GM12878 (cell line): ENCODE data around the gene AGAP1.

Experiments
- EZH2 ChIP-seq: IDR thresholded peaks from 2 replicates; pipeline ENCODE4 v1.6.1; 2012; ENCODE audit warnings: low read depth, mild to moderate bottlenecking, control low read depth, inconsistent platforms, low read length, borderline replicate concordance; ENCODE audit not compliant: control insufficient read depth
- HDGF ChIP-seq: fragments of 450-650 bp; IDR thresholded peaks from 2 replicates; pipeline ENCODE4 v1.6.1; 2016; ENCODE audit warnings: antibody characterized with exemption
- MYC ChIP-seq: IDR thresholded peaks from 2 replicates; pipeline ENCODE4 v1.6.1; 2011; ENCODE audit warnings: mild to moderate bottlenecking, low read length, moderate library complexity, inconsistent platforms; ENCODE audit not compliant: insufficient read depth, insufficient replicate concordance, insufficient read length, severe bottlenecking
- SREBF2 ChIP-seq: IDR thresholded peaks from 2 replicates; pipeline ENCODE4 v1.6.1; 2012; ENCODE audit warnings: mild to moderate bottlenecking, low read length
- ZNF274 ChIP-seq: IDR thresholded peaks from one replicate; pipeline ENCODE4 v1.8.0; 2011; ENCODE audit not compliant: insufficient read length, insufficient read depth
- TF ChIP-seq, protein P1 (sequence below), 3 experiments: IDR thresholded peaks in 2 of 3; conservative IDR thresholded peaks in 1 of 3; 2 replicates each; pipeline ENCODE4 v1.5.1; 2011; ENCODE audit warnings: low read depth in 3 of 3, low read length in 3 of 3, mild to moderate bottlenecking in 3 of 3, control low read depth in 2 of 3, moderate library complexity in 2 of 3, inconsistent platforms in 1 of 3, mixed read lengths in 1 of 3; ENCODE audit not compliant: control insufficient read depth in 2 of 3, insufficient read depth in 1 of 3; ENCODE audit errors: extremely low read depth in 1 of 3
- TF ChIP-seq, protein P2 (sequence below): IDR thresholded peaks from 2 replicates; pipeline ENCODE4 v1.6.1; 2011; ENCODE audit warnings: low read depth, mild to moderate bottlenecking, low read length, moderate library complexity, borderline replicate concordance; ENCODE audit errors: extremely low read depth
- TF ChIP-seq, protein P3 (sequence below): IDR thresholded peaks from 2 replicates; pipeline ENCODE4 v1.6.1; 2012; ENCODE audit warnings: low read depth, low read length, improper control_type of control experiment
- TF ChIP-seq, protein P4 (sequence below): fragments of 450-650 bp; IDR thresholded peaks from 2 replicates; pipeline ENCODE4 v1.6.1; 2014; ENCODE audit warnings: mild to moderate bottlenecking
- TF ChIP-seq, protein P5 (sequence below): fragments of 450-650 bp; formaldehyde crosslinking; IDR thresholded peaks from 2 replicates; pipeline ENCODE4 v1.4.0; 2022; ENCODE audit warnings: mild to moderate bottlenecking, moderate library complexity
- TF ChIP-seq, protein P6 (sequence below): fragments of 450-650 bp; IDR thresholded peaks from 2 replicates; pipeline ENCODE4 v1.6.1; 2016; ENCODE audit warnings: mild to moderate bottlenecking, moderate library complexity, borderline replicate concordance

DNA sequence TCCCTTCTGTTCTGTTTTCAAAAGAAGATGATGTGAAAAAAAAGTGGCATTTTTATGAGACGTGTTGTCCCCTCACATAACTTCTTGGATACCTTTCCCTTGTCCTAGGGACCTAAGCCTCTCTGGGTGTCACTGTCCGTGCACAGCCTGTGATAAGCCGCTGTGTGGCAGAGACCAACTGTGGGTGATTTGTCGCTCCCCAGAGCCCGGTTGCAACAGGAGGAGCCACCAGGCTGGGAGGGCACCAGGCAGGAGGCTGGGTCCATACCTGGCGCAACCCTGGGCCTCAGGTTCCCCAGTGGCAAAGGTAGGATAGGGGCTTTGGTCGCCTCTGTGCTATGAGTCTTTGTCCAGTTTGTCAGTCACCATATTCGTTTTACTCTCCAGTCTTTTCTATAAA, 82.1 kb downstream of the AGAP1 start:
- TF ChIP-seq, protein P1, sequence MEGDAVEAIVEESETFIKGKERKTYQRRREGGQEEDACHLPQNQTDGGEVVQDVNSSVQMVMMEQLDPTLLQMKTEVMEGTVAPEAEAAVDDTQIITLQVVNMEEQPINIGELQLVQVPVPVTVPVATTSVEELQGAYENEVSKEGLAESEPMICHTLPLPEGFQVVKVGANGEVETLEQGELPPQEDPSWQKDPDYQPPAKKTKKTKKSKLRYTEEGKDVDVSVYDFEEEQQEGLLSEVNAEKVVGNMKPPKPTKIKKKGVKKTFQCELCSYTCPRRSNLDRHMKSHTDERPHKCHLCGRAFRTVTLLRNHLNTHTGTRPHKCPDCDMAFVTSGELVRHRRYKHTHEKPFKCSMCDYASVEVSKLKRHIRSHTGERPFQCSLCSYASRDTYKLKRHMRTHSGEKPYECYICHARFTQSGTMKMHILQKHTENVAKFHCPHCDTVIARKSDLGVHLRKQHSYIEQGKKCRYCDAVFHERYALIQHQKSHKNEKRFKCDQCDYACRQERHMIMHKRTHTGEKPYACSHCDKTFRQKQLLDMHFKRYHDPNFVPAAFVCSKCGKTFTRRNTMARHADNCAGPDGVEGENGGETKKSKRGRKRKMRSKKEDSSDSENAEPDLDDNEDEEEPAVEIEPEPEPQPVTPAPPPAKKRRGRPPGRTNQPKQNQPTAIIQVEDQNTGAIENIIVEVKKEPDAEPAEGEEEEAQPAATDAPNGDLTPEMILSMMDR (IDR thresholded peaks at IDR 0.05 in 2 of 3, conservative IDR thresholded peaks at IDR 0.05 in 1 of 3; ENCODE audit: control insufficient read depth in 2 of 3, extremely low read depth in 1 of 3, insufficient read depth in 1 of 3, low read depth in 3 of 3, low read length in 3 of 3) = no peak
- TF ChIP-seq MYC (no peak), SREBF2 (no peak), EZH2 (no peak), ZNF274 (no peak), HDGF (no peak)
- TF ChIP-seq, protein P2, sequence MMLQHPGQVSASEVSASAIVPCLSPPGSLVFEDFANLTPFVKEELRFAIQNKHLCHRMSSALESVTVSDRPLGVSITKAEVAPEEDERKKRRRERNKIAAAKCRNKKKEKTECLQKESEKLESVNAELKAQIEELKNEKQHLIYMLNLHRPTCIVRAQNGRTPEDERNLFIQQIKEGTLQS = no peak
- TF ChIP-seq, protein P3, sequence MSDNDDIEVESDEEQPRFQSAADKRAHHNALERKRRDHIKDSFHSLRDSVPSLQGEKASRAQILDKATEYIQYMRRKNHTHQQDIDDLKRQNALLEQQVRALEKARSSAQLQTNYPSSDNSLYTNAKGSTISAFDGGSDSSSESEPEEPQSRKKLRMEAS = no peak
- TF ChIP-seq, protein P4, sequence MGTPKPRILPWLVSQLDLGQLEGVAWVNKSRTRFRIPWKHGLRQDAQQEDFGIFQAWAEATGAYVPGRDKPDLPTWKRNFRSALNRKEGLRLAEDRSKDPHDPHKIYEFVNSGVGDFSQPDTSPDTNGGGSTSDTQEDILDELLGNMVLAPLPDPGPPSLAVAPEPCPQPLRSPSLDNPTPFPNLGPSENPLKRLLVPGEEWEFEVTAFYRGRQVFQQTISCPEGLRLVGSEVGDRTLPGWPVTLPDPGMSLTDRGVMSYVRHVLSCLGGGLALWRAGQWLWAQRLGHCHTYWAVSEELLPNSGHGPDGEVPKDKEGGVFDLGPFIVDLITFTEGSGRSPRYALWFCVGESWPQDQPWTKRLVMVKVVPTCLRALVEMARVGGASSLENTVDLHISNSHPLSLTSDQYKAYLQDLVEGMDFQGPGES = no peak
- TF ChIP-seq, protein P5, sequence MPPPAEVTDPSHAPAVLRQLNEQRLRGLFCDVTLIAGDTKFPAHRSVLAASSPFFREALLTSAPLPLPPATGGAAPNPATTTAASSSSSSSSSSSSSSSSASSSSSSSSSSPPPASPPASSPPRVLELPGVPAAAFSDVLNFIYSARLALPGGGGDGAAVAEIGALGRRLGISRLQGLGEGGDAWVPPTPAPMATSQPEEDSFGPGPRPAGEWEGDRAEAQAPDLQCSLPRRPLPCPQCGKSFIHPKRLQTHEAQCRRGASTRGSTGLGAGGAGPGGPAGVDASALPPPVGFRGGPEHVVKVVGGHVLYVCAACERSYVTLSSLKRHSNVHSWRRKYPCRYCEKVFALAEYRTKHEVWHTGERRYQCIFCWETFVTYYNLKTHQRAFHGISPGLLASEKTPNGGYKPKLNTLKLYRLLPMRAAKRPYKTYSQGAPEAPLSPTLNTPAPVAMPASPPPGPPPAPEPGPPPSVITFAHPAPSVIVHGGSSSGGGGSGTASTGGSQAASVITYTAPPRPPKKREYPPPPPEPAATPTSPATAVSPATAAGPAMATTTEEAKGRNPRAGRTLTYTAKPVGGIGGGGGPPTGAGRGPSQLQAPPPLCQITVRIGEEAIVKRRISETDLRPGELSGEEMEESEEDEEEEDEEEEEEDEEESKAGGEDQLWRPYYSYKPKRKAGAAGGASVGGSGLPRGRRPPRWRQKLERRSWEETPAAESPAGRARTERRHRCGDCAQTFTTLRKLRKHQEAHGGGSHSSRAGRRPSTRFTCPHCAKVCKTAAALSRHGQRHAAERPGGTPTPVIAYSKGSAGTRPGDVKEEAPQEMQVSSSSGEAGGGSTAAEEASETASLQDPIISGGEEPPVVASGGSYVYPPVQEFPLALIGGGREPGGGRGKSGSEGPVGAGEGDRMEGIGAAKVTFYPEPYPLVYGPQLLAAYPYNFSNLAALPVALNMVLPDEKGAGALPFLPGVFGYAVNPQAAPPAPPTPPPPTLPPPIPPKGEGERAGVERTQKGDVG (CRISPR knock-in tag) = no peak
- TF ChIP-seq, protein P6, sequence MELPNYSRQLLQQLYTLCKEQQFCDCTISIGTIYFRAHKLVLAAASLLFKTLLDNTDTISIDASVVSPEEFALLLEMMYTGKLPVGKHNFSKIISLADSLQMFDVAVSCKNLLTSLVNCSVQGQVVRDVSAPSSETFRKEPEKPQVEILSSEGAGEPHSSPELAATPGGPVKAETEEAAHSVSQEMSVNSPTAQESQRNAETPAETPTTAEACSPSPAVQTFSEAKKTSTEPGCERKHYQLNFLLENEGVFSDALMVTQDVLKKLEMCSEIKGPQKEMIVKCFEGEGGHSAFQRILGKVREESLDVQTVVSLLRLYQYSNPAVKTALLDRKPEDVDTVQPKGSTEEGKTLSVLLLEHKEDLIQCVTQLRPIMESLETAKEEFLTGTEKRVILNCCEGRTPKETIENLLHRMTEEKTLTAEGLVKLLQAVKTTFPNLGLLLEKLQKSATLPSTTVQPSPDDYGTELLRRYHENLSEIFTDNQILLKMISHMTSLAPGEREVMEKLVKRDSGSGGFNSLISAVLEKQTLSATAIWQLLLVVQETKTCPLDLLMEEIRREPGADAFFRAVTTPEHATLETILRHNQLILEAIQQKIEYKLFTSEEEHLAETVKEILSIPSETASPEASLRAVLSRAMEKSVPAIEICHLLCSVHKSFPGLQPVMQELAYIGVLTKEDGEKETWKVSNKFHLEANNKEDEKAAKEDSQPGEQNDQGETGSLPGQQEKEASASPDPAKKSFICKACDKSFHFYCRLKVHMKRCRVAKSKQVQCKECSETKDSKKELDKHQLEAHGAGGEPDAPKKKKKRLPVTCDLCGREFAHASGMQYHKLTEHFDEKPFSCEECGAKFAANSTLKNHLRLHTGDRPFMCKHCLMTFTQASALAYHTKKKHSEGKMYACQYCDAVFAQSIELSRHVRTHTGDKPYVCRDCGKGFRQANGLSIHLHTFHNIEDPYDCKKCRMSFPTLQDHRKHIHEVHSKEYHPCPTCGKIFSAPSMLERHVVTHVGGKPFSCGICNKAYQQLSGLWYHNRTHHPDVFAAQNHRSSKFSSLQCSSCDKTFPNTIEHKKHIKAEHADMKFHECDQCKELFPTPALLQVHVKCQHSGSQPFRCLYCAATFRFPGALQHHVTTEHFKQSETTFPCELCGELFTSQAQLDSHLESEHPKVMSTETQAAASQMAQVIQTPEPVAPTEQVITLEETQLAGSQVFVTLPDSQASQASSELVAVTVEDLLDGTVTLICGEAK = no peak
